ENCODE measurements around the gene RCN1. TPM values are rescaled to one million over a fixed set of nuclear protein-coding genes. Genes with fewer than 3 reads are reported as not detected.

RCN1 gene
- total RNA-seq, 1 donor from 2014 or later, result 246 TPM

DNA sequence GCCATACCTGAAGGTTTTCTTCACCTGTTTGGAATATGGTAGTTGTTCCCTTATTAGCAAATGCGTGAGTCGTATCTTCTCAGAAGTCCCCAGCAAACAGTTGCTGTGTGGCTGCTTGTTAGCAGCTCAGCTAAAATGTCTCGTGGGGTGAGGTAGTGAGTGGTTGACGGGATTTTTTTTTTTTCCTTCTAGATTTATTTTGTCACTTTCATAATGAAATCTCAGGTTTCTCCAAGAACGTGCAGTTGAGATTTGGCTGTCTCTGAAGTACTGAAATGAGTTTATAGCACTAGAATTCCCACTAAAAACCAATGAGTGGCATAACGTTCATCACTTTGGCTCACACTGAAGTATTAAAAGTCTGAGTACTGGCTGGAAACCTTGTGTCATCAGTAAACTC is 16.8 kb downstream of the RCN1 start:
- Mint-ChIP-seq H3K27me3 (ENCODE audit: insufficient read depth, low read depth) (peaks cover 4% of the 10 kb centered on the region), H3K9me3 (no peaks in the 10 kb centered on the region), H3K4me1 (peaks cover 2% of the 10 kb centered on the region), H3K27ac (no peak overlapping the region), H3K4me3 (no peak overlapping the region), H3K36me3 (peaks cover 16% of the 10 kb centered on the region)
- no peak for DNase-seq (ENCODE audit: low spot score)
- no peaks in the 10 kb centered on the region for H3K27me3 ChIP-seq
- no peak overlapping the region for H3K9ac ChIP-seq
- H4K20me1 ChIP-seq (ENCODE audit: low read depth), result no peaks in the 10 kb centered on the region
- no peak overlapping the region for H3K4me2 ChIP-seq
- no peak overlapping the region for H3K4me3 ChIP-seq
- H3F3A ChIP-seq (ENCODE audit: low read depth), result peaks cover 14% of the 10 kb centered on the region
- peaks cover 6% of the 10 kb centered on the region for H3K4me1 ChIP-seq
- H3K79me2 ChIP-seq (ENCODE audit: low read depth), result no peaks in the 10 kb centered on the region
- TF ChIP-seq EZH2 (IDR thresholded peaks at IDR 0.05) (no peak), CTCF (IDR thresholded peaks at IDR 0.05) (no peak), EZH2phosphoT487 (IDR thresholded peaks at IDR 0.05) (no peak)
- H2AFZ ChIP-seq (replicated peaks), result no peak overlapping the region
- peaks cover 4% of the 10 kb centered on the region for H3K36me3 ChIP-seq
- no peak overlapping the region for H3K27ac ChIP-seq
- H3K9me3 ChIP-seq (ENCODE audit: low read depth), result no peaks in the 10 kb centered on the region

DNA sequence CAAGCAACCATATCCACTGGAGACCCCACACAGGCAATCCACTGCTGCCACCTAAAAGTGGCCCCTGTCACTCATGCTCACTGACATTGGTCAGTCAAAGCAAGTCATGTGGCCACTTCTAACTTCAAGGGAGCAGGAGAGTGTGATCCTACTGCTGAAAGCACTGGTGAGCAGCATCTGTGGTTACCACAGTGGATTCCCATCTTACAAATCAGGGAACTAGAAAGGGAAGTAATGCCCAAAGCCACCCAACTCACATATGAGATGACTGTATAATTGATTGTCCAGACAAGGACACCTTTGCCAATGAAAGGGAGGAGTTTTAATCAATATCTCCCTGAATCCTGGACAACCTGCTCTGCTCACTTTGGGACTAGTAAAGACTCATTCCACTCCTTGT is 17.7 kb downstream of the RCN1 start:
- Histone ChIP-seq H3K36me3 (no peaks in the 10 kb centered on the region), H3K27me3 (no peaks in the 10 kb centered on the region), H3K4me3 (no peak overlapping the region), H3F3A (ENCODE audit: low read depth) (peaks cover 14% of the 10 kb centered on the region), H3K9ac (no peak overlapping the region), H3K27ac (no peak overlapping the region), H4K20me1 (ENCODE audit: low read depth) (no peaks in the 10 kb centered on the region), H2AFZ (replicated peaks) (no peak overlapping the region), H3K4me1 (peaks cover 6% of the 10 kb centered on the region), H3K4me2 (no peak overlapping the region), H3K79me2 (ENCODE audit: low read depth) (no peaks in the 10 kb centered on the region), H3K9me3 (ENCODE audit: low read depth) (no peaks in the 10 kb centered on the region)
- no peaks in the 10 kb centered on the region for H3K9me3 Mint-ChIP-seq
- peaks cover 11% of the 10 kb centered on the region for H3K4me1 Mint-ChIP-seq
- TF ChIP-seq EZH2phosphoT487 (IDR thresholded peaks at IDR 0.05) (no peak), EZH2 (IDR thresholded peaks at IDR 0.05) (no peak), CTCF (IDR thresholded peaks at IDR 0.05) (no peak)
- H3K36me3 Mint-ChIP-seq, result peaks cover 8% of the 10 kb centered on the region
- DNase-seq (ENCODE audit: low spot score), result no peak
- no peak overlapping the region for H3K4me3 Mint-ChIP-seq
- H3K27ac Mint-ChIP-seq, result no peak overlapping the region
- peaks cover 4% of the 10 kb centered on the region for H3K27me3 Mint-ChIP-seq (ENCODE audit: insufficient read depth, low read depth)

GRCh38 chr11:32109138-32109537 is 18.3 kb downstream of the RCN1 start:
- H3K9me3 ChIP-seq (ENCODE audit: low read depth), result no peaks in the 10 kb centered on the region
- Mint-ChIP-seq H3K27me3 (ENCODE audit: insufficient read depth, low read depth) (peaks cover 4% of the 10 kb centered on the region), H3K4me3 (no peak overlapping the region), H3K4me1 (peaks cover 14% of the 10 kb centered on the region), H3K27ac (no peak overlapping the region), H3K36me3 (peaks cover 5% of the 10 kb centered on the region), H3K9me3 (no peaks in the 10 kb centered on the region)
- H3K4me2 ChIP-seq, result no peak overlapping the region
- H3K36me3 ChIP-seq, result no peaks in the 10 kb centered on the region
- no peaks in the 10 kb centered on the region for H3K27me3 ChIP-seq
- no peaks in the 10 kb centered on the region for H4K20me1 ChIP-seq (ENCODE audit: low read depth)
- TF ChIP-seq CTCF (IDR thresholded peaks at IDR 0.05) (no peak), EZH2phosphoT487 (IDR thresholded peaks at IDR 0.05) (no peak), EZH2 (IDR thresholded peaks at IDR 0.05) (no peak)
- no peak overlapping the region for H2AFZ ChIP-seq (replicated peaks)
- peaks cover 14% of the 10 kb centered on the region for H3F3A ChIP-seq (ENCODE audit: low read depth)
- no peak overlapping the region for H3K9ac ChIP-seq
- no peak for DNase-seq (ENCODE audit: low spot score)
- H3K27ac ChIP-seq, result no peak overlapping the region
- H3K79me2 ChIP-seq (ENCODE audit: low read depth), result no peaks in the 10 kb centered on the region
- H3K4me1 ChIP-seq, result peaks cover 6% of the 10 kb centered on the region
- H3K4me3 ChIP-seq, result no peak overlapping the region

Data from neural progenitor cell (in vitro differentiated cells).